Parathyroid adenoma (tissue), 2 donors: ENCODE data around the gene CBR1.

Source experiments
- H2AFZ ChIP-seq: fragments of 300-600 bp; sonication (generic); one replicate; pipeline ENCODE4 v1.7.0; 2017; ENCODE audit warnings: antibody characterized with exemption, mild to moderate bottlenecking
- H3K27ac ChIP-seq: fragments of 300-600 bp; sonication (generic); one replicate; pipeline ENCODE4 v1.7.0; 2017
- H3K27me3 ChIP-seq: fragments of 300-600 bp; sonication (generic); one replicate; pipeline ENCODE4 v1.7.0; 2017; ENCODE audit warnings: low read length; ENCODE audit not compliant: control insufficient read depth, insufficient read depth
- H3K36me3 ChIP-seq: fragments of 300-600 bp; sonication (generic); one replicate; pipeline ENCODE4 v1.7.0; 2017; ENCODE audit warnings: low read length; ENCODE audit not compliant: control insufficient read depth, insufficient read depth
- H3K4me1 ChIP-seq: fragments of 300-600 bp; sonication (generic); one replicate; pipeline ENCODE4 v1.7.0; 2017; ENCODE audit warnings: control low read depth
- H3K4me2 ChIP-seq: fragments of 300-600 bp; sonication (generic); one replicate; pipeline ENCODE4 v1.7.0; 2017; ENCODE audit warnings: low read length
- H3K4me3 ChIP-seq: fragments of 300-600 bp; sonication (generic); one replicate; pipeline ENCODE4 v1.7.0; 2017; ENCODE audit warnings: low read depth, low read length
- H3K79me2 ChIP-seq: fragments of 300-600 bp; sonication (generic); one replicate; pipeline ENCODE4 v1.7.0; 2017; ENCODE audit warnings: control low read depth
- H3K9ac ChIP-seq: fragments of 300-600 bp; sonication (generic); one replicate; pipeline ENCODE4 v1.7.0; 2017; ENCODE audit warnings: mild to moderate bottlenecking
- H3K9me3 ChIP-seq: fragments of 300-600 bp; sonication (generic); one replicate; pipeline ENCODE4 v1.7.0; 2017; ENCODE audit warnings: low read length; ENCODE audit not compliant: control insufficient read depth
- CTCF ChIP-seq: fragments of 300-600 bp; sonication (generic); IDR thresholded peaks from one replicate; pipeline ENCODE4 v1.7.0; 2017; ENCODE audit warnings: antibody characterized with exemption, mild to moderate bottlenecking
- donor health status: primary hyperparathyroidism.

Gene CBR1

GRCh38 chr21:36063375-36064084 is 6.3 kb upstream of the CBR1 start:
- Histone ChIP-seq H3K4me1 (no peaks in the 10 kb centered on the region), H3K9me3 (no peaks in the 10 kb centered on the region), H3K79me2 (no peaks in the 10 kb centered on the region), H3K4me3 (no peak overlapping the region), H3K9ac (no peak overlapping the region), H3K4me2 (no peak overlapping the region), H3K36me3 (no peaks in the 10 kb centered on the region), H3K27me3 (no peaks in the 10 kb centered on the region), H2AFZ (no peak overlapping the region), H3K27ac (no peak overlapping the region)
- TF ChIP-seq CTCF: no peak

- Histone ChIP-seq H2AFZ (no peak overlapping the region), H3K27ac (no peak overlapping the region), H3K36me3 (no peaks in the 10 kb centered on the region), H3K4me3 (no peak overlapping the region), H3K4me1 (no peaks in the 10 kb centered on the region), H3K4me2 (no peak overlapping the region), H3K9me3 (no peaks in the 10 kb centered on the region), H3K9ac (no peak overlapping the region), H3K79me2 (no peaks in the 10 kb centered on the region), H3K27me3 (no peaks in the 10 kb centered on the region)
- no peak for TF ChIP-seq CTCF
Measured at GRCh38 chr21:36064085-36064460, 5.8 kb upstream of the CBR1 start.

- Histone ChIP-seq H3K79me2 (no peaks in the 10 kb centered on the region), H3K4me3 (no peak overlapping the region), H3K4me2 (no peak overlapping the region), H3K27ac (no peak overlapping the region), H3K27me3 (no peaks in the 10 kb centered on the region), H3K4me1 (peaks cover 3% of the 10 kb centered on the region), H3K9me3 (no peaks in the 10 kb centered on the region), H2AFZ (no peak overlapping the region), H3K36me3 (no peaks in the 10 kb centered on the region), H3K9ac (no peak overlapping the region)
- TF ChIP-seq CTCF: no peak
Measured at GRCh38 chr21:36065497-36066036, 4.3 kb upstream of the CBR1 start.

GRCh38 chr21:36068748-36069398 is 951 bp upstream of the CBR1 start:
- H3K9ac ChIP-seq: no peak overlapping the region
- no peak overlapping the region for H3K4me2 ChIP-seq
- peak overlapping the region; percentile 89 for H2AFZ ChIP-seq
- no peak overlapping the region for H3K4me3 ChIP-seq
- peak overlapping the region; percentile 76 for H3K27ac ChIP-seq
- H3K9me3 ChIP-seq: no peaks in the 10 kb centered on the region
- peaks cover 3% of the 10 kb centered on the region for H3K4me1 ChIP-seq
- no peaks in the 10 kb centered on the region for H3K79me2 ChIP-seq
- TF ChIP-seq CTCF: no peak
- no peaks in the 10 kb centered on the region for H3K36me3 ChIP-seq
- H3K27me3 ChIP-seq: no peaks in the 10 kb centered on the region
